ENCODE results near the gene ZNF774. TPM values are rescaled to one million over a fixed set of nuclear protein-coding genes. Genes with fewer than 3 reads are reported as not detected.
"Not testable (repeated sequence)": the region's sequence is repeated elsewhere in the genome, so short reads cannot be mapped to it uniquely, and the experiment has no call there.

Gene ZNF774
- polyA plus RNA-seq, 5 donors = 4.9 to 6.6 (median 5.6) TPM

DNA sequence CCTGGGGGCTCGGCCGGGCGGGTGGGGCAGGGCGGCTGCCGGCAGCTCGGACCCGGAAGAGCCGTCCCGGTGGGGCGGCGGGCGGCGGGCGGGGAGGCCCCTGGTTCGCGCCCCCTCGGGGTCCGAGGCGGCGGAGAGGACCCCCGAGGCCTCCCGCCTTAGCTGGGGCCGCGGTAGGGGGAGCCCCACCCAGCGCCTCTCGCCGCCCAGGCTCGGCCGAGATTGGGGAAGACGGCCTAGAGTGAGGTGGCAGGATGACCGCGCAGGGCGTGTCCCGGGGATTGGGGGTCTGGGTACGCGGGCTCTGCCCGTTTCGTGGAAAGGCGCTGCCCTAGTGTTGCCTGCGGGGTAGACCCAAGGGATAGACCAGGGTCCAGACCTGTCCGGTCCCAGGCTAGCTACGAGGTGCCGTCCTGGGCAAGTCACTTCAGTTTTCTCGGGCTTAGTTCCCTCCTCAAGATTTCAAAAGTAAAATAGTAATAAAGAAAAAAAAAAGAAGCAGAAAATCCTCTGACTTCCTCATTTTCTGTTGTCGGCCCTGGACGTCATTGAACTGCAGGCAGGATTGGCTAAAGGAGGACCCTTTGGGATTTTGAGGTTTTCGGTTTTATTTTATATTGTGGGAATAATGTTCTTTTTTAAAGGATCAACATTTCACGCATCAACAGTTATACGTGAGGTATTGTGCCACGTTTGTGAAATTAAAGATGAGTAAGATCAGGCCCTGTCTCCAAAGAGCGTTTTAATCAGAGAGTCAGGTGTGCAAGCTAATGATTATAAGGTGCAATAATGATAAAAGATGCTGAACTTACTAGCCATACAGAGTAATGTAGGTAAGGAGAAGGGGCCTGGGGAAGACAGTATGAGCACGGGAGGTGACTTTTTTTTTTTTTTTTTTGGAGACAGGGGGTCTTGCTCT lies 36.6 kb downstream of the ZNF774 start:
- DNase-seq = peak; percentile 52 to 62

DNA sequence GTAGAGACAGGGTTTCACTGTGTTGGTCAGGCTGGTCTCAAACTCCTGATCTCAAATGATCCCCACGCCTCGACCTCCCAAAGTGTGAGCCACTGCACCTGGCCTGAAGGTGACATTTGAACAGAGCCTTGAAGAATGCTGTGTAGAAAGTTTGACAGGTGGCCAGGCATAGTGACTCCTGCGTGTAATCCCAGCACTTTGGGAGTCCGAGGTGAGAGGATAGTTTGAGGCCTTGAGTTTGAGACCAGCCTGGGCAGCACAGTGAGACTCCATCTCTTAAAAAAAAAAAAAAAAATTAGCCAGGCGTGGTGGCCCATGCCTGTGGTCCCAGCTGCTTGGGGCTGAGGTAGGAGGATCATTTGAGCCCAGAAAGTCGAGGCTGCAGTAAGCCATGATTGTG lies 37.4 kb downstream of the ZNF774 start:
- no peak for DNase-seq

DNA sequence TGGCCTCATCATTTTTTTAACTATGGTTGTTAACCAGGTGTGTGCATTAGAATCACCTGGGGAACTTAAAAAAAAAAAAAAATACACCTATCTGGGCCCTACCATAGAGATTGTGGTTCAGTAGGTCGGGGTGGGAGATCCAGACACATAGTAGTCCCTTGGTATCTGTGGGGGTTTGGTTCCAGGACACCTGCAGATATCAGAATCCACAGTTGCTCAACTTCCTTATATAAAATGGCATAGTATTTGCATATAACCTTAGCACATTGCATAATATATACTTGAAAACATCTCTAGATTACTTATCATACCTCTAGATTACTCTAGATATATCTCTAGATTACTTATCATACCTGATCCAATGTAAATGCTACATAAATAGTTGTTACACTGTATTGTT lies 41.0 kb downstream of the ZNF774 start:
- no peak for DNase-seq

DNA sequence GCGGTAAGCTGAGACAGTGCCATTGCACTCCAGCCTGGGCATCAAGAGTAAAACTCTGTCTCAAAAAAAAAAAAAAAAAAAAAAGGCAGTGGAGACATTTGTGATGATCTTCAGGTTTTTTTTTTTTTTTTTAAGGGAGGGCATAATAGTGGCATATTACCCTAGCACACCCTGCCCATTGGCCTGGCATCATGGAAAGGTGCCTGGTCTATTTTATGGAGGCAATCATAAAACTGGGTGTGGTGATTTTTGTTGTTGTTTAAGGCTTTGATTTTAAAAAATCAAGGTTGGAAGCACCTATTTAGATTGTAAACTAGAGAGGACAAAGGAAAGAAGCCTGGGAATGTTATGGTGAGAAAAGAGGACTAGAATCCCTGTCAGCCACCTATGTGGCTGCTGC lies 42.0 kb downstream of the ZNF774 start:
- no peak for DNase-seq

DNA sequence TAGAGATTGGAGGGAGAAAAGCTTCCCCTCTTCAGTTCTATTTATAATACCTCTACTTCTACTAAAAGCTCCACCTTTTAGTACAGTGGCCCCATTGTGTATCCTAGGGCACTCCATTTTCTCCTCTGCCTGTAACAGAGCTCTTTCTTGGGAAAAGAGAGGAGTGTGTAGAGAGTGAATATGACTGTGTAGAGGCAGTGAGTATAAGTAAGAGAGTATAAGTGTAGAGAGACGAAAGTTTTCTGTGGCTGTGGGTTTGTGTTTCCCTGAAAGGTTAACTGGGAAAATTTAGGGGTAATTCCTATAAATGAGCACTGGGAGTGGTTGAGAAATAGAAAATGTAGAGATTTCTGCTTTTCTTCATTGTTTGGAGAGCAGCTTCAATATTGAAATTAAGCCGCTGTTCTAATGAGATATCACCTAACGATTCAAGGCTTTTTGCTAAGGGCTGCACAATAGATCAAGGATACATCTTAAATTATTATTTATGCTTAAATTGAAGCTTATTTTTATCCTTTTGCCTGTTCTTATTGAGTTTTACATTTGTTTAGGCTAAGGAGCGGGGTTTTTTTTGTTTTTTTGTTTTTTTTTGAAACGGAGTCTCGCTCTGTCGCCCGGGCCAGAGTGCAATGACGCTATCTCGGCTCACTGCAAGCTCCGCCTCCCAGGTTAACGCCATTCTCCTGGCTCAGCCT lies 42.8 kb downstream of the ZNF774 start:
- DNase-seq = no peak

DNA sequence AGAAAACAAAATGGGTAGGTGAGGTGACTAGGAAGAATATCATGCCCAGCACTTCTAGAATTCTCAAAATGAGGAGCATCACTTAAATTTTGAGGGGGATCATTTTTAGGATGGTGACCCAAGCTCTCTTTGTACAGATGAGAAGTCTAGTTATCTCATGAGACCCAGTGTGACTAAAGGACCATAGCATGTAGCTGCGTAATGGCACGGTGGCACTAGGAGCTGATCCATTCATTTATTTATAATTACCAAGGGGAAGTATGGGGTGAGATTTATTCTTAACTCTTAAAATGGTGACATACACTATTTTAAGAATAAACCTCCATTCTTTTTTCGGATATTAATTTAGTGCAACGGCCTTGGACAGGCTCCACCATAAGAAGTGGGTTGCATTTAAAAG lies 44.2 kb downstream of the ZNF774 start:
- DNase-seq = no peak

DNA sequence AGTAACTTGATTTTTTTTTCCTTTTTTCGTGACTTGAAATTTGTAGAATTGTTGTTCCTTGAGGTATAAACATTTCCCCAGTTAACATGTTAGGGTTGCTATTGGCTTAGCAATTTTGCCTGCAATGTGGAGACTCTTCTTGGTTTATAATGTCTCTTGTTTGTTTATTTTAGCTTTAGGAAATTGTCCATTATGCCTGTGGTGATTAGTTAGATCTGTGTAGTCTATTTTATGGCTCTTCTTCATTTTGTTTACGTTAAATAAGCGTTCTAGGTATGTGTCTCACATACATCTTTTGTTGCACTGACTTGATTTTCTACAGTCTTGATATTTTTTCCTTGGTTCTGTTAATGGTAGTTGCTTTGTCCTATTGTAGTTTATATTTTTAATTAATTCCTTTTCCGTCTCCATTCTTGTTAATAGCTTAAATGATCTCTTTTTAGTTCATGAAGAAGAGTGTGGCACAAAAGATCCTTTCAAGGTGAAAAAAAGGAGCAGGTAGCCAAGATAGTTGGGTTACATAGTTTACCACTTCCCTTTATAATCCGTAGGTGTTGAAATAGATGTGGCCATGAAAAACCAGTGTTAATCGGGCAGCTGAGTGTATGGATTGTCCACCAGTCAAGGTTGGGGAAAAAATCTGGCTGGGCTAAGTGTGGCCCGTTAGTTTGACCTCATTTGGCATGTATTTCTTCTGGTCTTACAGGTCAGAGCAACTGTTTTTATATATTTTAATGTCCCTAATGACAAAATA lies 48.1 kb downstream of the ZNF774 start:
- DNase-seq = no peak

DNA sequence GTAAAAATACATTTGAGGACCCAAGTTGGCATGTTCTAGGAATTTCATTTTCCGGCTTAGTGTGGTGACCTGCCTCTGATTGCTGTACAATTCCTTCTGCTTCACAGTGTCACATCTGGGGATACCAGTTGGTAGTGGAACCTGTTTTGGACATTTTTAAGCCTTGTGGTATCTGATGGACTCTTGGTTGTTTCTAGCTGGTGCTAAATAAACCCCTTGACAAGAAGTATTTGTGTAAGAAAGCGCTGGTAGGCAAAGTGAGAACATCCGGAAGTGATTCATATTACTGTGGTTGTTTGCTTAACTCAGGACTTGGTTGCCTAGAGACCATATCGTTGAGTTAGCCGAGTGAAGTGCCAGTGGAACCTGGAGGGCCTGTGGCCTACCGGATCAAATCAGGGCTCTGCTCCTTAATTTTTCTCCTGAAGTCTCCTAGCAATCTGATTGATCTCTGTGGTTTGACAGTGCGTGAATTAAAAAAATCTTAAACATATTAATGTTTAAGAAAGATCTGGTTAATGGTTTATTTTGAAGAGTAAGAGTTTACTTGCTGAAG lies 48.8 kb downstream of the ZNF774 start:
- DNase-seq = peak; percentile 86 to 90

DNA sequence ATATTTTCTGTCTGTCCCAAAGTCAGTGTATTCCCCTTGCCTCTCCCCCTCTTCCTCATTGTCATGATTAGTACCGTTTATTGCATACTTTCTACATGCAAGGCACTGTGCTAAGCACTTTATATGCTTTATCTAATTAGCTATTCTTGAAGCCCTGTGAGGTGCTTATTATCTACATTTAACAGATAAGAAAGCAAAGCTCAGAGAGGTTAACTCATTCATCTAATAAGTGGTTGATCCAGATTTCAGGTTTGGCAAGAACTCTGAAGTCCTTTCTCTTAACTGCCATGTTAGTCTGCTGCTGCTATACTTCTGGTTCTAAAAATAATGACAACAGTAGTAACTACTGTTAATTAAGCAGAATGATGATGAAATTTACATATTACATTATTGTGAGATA lies 49.4 kb downstream of the ZNF774 start:
- DNase-seq = peak in 1 of 2 donors; percentile 51

DNA sequence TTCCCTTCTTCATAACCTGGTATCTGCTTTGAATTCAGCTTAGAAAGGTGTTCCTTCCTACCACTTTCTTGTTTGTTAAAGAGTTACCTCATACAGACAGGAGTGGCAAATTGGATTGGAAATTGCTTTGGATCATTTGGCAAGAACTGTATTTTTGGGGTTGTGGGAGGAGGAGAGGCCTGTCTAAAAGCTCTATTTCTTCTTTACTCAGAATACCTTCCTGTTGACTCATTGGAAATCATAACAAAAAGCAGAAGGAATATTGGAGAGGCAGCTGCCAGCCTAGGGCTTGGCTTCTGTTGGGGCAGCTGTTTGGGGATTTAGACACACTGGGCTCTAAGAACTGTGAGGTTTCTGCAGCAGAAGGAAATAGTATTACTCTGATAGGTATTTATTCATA lies 50.1 kb downstream of the ZNF774 start:
- no peak for DNase-seq

DNA sequence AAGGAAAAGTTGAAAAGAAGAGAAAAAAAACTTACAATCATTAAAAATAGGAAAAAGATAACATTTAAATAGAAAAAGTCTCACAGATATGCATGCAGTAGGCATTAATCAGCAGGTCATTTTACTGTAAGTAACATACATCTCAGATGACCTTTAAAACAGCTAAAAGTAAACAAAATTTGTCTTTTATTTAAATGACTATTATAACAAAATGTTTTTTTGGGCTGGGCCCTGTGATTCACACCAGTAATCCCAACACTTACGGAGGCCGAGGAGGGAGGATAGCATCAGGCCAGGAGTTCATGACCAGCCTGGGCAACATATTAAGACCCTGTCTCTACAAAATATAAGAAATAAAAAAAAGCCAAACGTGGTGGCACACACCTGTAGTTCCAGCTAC lies 50.7 kb downstream of the ZNF774 start:
- no peak for DNase-seq

DNA sequence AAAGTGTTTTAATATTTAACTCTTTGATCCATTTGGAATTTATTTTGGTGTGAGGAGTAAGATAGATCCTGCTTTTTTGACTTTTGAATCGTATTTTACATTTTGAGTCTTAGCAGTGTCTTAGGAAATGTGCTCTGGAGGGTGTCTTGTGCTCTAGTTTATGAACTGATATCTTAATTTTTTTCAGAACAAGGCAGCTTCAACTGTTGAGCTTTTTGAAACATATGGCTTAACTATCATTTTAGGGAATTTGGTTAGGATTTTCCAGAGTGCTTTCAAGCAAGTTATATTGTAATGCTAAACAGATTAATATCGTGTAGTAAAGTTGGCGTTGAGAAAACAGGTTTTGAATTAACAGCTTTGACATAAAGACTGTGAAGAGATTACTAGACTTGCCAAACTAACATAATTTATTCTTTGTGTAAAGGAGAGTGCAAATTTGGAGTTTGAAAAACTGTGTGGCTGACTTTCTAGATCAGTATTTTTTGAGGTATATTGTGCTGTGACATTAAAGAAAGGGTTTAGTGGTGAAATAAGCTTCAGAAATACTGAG lies 53.0 kb downstream of the ZNF774 start:
- DNase-seq = no peak

DNA sequence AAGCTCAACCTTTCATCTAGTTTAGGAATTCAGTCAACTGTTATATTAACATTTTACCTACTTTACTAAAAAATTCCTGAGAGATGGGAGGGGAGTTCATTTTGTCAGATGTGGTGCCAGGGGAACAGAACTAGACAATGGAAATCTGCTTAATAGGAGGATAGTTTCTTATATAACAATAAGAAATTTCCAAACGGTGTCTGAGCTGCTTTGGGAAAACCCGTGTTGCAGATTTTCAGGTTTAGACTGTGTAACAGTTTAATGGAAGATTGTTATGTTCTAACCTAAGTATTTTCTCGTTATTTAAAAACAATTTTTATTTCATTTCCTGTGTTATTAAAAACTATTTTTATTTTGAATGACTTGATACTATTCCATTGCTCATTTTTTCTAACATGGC lies 55.3 kb downstream of the ZNF774 start:
- DNase-seq = no peak

DNA sequence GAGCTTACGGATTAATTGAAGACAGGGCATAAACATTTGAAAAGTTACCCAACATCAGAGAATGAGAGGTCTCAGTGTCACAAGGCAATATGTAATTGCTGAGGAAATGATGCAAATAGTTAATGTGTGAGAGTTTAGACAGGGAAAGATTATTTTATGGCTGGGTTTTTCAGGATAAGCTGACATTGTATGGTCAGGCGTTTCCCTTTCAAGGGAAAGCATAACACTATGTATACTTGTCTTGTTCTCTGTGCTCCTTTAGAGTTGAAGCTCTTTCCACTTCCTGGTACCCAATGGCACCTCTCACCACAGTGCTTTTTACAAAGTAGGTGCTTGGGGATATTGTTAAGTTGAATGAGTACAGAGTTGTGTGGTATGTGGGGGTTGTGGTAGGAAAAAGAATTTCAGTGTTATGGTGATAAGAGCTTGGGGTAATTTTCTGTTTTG lies 55.8 kb downstream of the ZNF774 start:
- DNase-seq = no peak

DNA sequence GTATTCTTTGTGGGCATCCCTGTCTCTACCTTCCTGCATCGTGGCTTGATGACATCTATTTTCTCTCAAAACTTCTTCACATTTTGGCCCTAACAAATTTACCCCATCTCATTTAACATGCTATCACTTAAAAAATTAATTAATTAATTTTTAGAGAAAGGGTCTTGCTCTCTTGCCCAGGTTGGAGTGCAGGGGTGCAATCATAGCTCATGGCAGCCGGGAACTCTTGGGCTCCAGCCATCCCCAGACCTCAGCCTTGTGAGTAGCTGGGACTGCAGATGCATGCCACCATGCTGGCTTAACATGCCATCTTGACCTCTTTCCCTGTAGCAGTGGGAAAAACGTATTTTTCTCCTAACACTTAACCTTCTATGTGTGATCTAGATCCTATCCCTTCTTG lies 56.6 kb downstream of the ZNF774 start:
- DNase-seq = no peak

DNA sequence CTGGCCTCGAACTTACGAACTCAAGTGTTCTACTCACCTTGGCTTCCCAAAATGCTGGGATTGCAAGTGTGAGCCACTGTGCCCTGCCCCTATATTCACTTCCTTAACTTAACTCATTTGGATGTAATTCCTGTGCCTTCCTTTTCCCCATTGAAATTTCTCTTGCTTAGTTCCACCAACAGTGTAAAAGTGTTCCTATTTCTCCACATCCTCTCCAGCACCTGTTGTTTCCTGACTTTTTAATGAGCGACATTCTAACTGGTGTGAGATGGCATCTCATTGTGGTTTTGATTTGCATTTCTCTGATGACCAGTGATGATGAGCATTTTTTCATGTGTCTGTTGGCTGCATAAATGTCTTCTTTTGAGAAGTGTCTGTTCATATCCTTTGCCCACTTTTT lies 57.5 kb downstream of the ZNF774 start:
- DNase-seq = not testable (repeated sequence)

DNA sequence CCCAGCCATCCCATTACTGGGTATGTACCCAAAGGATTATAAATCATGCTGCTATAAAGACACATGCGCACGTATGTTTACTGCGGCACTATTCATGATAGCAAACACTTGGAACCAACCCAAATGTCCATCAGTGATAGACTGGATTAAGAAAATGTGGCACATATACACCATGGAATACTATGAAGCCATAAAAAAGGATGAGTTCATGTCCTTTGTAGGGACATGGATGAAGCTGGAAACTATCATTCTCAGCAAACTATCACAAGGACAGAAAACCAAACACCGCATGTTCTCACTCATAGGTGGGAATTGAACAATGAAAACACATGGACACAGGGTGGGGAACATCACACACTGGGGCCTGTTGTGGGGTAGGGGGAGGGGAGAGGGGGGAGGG lies 58.2 kb downstream of the ZNF774 start:
- not testable (repeated sequence) for DNase-seq

DNA sequence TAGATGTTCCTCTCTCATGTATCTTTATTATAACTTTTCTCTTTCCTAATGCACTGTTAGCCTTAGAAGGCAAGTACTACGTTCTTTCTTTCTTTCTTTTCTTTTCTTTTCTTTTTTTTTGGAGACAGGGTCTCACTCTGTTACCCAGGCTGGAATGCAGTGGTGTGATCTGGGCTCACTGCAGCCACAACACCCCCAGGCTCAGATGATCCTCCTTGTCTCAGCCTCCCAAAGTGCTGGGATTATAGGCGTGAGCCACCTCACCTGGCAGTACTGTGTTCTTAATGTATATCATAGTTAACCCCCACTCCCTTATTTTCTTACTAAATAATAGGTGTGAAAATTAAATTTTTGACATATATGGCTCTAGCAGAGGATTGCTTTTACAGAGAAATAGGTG lies 59.1 kb downstream of the ZNF774 start:
- DNase-seq = no peak

Data from right lung (tissue), 5 donors.